GM19240 (cell line): ENCODE data around the gene EDNRA.
"Not testable (repeated sequence)": the region's sequence is repeated elsewhere in the genome, so short reads cannot be mapped to it uniquely, and the experiment has no call there.

Experiments
- DNase-seq: peaks from one replicate; pipeline ENCODE4 v3.0.0; 2011; ENCODE audit warnings: low spot score; ENCODE audit not compliant: insufficient read length

EDNRA gene

GRCh38 chr4:147480891-147481576 lies at the start of gene EDNRA:
Gene EDNRA (plus strand): TSS chr4:147481097. CDS start chr4:147485682, 4,585 bp downstream.
- no peak for DNase-seq

GRCh38 chr4:147434370-147434769 lies 46.5 kb upstream of the EDNRA start:
- DNase-seq: not testable (repeated sequence)

GRCh38 chr4:147440442-147440841 lies 40.5 kb upstream of the EDNRA start:
- DNase-seq: no peak

- no peak for DNase-seq
These were observed 33.1 kb upstream of the EDNRA start for GRCh38 chr4:147447786-147448185.

- DNase-seq: no peak
These were observed 27.2 kb upstream of the EDNRA start for GRCh38 chr4:147453561-147454141.

GRCh38 chr4:147456706-147457105 lies 24.2 kb upstream of the EDNRA start:
- DNase-seq: no peak

- no peak for DNase-seq
These were observed 19.7 kb upstream of the EDNRA start for GRCh38 chr4:147461161-147461560.

GRCh38 chr4:147463065-147463464 lies 17.8 kb upstream of the EDNRA start:
- DNase-seq: no peak

- no peak for DNase-seq
These were observed 15.4 kb upstream of the EDNRA start for GRCh38 chr4:147465461-147465860.

- DNase-seq: peak; percentile 37
These were observed 3.5 kb upstream of the EDNRA start for GRCh38 chr4:147477439-147477838.

GRCh38 chr4:147479376-147479775 lies 1.5 kb upstream of the EDNRA start:
- DNase-seq: no peak

- DNase-seq: no peak
These were observed 1.1 kb upstream of the EDNRA start for GRCh38 chr4:147479786-147480185.

- no peak for DNase-seq
These were observed 401 bp upstream of the EDNRA start for GRCh38 chr4:147480502-147480890.

- DNase-seq: no peak
These were observed 746 bp downstream of the EDNRA start for GRCh38 chr4:147481577-147482109.

GRCh38 chr4:147482281-147482680 lies 1.4 kb downstream of the EDNRA start:
- DNase-seq: no peak

- DNase-seq: no peak
These were observed 4.3 kb downstream of the EDNRA start for GRCh38 chr4:147485167-147485566.

GRCh38 chr4:147487616-147488015 lies 6.7 kb downstream of the EDNRA start:
- DNase-seq: no peak

- no peak for DNase-seq
These were observed 7.7 kb downstream of the EDNRA start for GRCh38 chr4:147488556-147488955.

GRCh38 chr4:147491086-147491485 lies 10.2 kb downstream of the EDNRA start:
- DNase-seq: no peak

GRCh38 chr4:147492306-147492705 lies 11.4 kb downstream of the EDNRA start:
- DNase-seq: no peak

- DNase-seq: no peak
These were observed 11.9 kb downstream of the EDNRA start for GRCh38 chr4:147492761-147493160.

- no peak for DNase-seq
These were observed 12.4 kb downstream of the EDNRA start for GRCh38 chr4:147493307-147493706.

GRCh38 chr4:147494301-147494700 lies 13.4 kb downstream of the EDNRA start:
- no peak for DNase-seq
